MG63 (cell line): ENCODE data around the gene MASP2. TPM values are rescaled to one million over a fixed set of nuclear protein-coding genes. Genes with fewer than 3 reads are reported as not detected.
"Not testable (repeated sequence)": the region's sequence is repeated elsewhere in the genome, so short reads cannot be mapped to it uniquely, and the experiment has no call there.

ENCODE experiments used
- DNase-seq: peaks from one replicate; pipeline ENCODE4 v3.0.0-alpha.2; 2020
- H3K27me3 ChIP-seq: fragments of 250-450 bp; sonication (Bioruptor Pico); 2 replicates; pipeline ENCODE4 v1.5.1; 2020; ENCODE audit warnings: mild to moderate bottlenecking, moderate library complexity
- H3K36me3 ChIP-seq: fragments of 250-450 bp; sonication (Bioruptor Pico); 2 replicates; pipeline ENCODE4 v1.5.1; 2020; ENCODE audit warnings: mild to moderate bottlenecking, moderate library complexity
- H3K4me3 ChIP-seq: fragments of 250-450 bp; sonication (Bioruptor Pico); 2 replicates; pipeline ENCODE4 v1.5.1; 2020; ENCODE audit warnings: mild to moderate bottlenecking, moderate library complexity
- H3K9me3 ChIP-seq: fragments of 250-450 bp; sonication (Bioruptor Pico); 2 replicates; pipeline ENCODE4 v1.5.1; 2020; ENCODE audit warnings: mild to moderate bottlenecking, moderate library complexity
- total RNA-seq: library from RNA; depleted of rRNA; stranded (reverse); fragments of >200 nt; shearing (Covaris generic); gene quantifications from 2 replicates; pipeline ENCODE4 v1.2.3, GENCODE V29; 2014; ENCODE audit warnings: low replicate concordance

The MASP2 gene
- total RNA-seq, 1 experiment from 2014 or later, result not detected

DNA sequence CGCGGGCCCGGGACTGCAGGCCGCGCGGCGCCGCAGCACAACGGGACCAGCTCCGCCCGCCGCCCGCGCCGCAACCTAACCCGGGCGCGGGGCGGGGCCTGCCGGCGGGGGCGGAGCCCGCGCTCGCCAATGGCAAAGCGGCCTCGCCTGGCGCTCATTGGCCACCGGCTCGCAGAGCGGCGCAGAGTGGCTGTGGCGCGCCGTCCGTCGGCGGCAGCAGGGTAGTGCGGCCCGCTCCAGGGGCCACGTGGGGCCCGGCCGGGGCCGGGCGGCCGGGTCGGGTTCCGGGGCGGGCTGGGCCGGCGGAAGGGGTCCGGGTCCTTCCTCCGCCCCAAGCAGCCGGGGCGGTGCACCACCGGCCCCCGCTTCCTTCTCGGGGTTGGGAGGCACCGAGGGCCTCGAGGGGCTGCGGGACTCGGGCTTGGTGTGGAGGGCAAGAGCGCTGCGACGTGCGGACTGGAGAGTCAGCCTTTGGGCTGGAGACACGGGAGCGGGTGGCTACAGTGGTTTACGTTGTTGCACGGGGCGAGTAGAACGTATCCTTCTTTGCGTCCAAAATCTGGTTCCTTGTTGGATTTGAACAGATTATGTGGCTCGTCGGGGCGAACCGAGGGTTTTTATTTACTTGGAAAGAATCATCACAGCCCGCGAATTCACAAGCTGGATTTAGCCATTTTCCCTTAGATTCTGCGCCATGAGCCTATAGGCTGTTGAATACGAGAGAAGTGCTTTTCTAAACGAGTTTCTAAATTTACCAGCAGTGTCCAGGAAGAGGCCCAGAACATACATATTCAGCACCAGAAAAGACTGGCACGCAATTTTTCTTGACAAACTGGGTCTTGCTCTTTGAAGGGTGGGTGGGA lies 13.2 kb upstream of the MASP2 start, which contains the start of gene SRM:
Gene SRM (minus strand): TSS at position 51 of the 863 bp plus-strand sequence. CDS start 75 bp downstream, outside the sequence.
- Histone ChIP-seq H3K36me3 (peaks cover 48% of the 10 kb centered on the region), H3K27me3 (no peaks in the 10 kb centered on the region)
- peak; percentile 94 for DNase-seq

DNA sequence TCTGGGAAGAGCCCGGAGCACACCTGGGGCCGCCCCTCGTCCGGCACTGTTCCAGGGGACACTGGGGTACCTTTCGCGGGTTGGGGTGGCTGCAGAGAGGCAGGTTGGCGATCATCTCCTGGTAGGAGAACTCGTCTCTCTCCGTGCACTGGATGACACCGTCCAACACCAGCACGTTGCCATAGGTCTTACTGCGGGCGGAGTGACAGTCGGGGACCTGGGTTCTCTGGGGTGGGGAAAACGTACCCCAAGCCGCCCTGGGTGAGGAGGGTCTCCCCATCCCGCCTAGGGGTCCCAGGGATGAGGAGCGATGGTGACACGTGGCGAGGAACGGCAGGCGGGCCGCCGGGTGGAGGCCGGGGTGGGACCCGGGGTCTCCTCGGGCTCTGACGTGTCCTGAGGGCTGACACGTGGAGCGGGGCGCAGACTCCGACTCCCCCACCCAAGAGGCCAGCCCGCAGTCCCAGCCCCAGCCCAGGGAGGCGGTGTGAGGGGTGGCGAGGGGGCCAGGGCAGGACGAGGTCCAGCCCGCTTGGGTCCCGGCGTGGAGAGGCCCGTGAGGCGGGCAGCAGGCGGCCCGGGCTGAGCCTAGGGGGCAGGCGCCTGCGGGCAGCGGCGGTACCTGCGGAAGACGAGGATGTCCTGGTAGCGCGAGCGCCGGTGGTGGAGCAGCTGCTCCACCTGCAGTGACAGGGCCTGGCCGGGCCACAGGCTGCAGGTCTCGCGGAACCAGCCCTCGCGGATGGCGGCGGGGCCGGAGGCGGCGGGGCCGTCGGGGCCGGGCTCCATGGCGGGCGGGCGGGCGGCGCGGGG lies 12.3 kb upstream of the MASP2 start:
- H3K4me3 ChIP-seq, result peak overlapping the region; percentile 94
- no peaks in the 10 kb centered on the region for H3K27me3 ChIP-seq
- DNase-seq, result peak; percentile 39
- no peaks in the 10 kb centered on the region for H3K9me3 ChIP-seq
- peaks cover 46% of the 10 kb centered on the region for H3K36me3 ChIP-seq

More for the DNA sequence above, 13.2 kb upstream of the MASP2 start, which contains the start of gene SRM:
- Histone ChIP-seq H3K4me3 (peak within 1 kb of the TSS; percentile 94), H3K9me3 (no peaks in the 10 kb centered on the region)

DNA sequence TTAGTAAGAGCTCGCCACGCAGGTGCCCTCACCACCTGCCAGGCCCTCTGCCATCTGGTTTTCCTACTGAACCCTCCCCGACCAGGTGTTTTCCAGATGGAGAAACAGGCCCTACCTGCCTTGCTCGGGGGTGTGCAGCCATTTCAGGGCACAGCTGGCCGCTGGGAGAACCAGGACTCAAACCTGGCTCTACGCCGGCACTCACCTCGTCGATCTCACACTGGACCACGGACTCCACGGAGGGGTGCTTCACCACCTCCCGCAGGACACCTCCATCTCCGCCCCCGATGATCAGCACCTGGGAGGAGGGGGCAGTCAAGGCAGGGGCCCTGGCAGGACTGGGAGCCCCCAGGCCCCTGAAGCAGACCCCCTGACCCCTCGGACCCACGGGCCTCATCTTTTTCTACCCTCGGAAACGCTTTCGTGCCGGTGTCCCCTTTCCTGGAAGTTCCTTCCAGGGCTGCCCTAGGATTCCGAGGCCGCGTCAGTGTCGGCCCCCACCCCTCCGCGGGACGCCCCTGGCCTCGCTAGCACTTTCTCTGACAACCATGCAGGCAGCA lies 11.6 kb upstream of the MASP2 start:
- Histone ChIP-seq H3K36me3 (peaks cover 41% of the 10 kb centered on the region), H3K4me3 (peak overlapping the region; percentile 94), H3K9me3 (no peaks in the 10 kb centered on the region), H3K27me3 (no peaks in the 10 kb centered on the region)
- no peak for DNase-seq

DNA sequence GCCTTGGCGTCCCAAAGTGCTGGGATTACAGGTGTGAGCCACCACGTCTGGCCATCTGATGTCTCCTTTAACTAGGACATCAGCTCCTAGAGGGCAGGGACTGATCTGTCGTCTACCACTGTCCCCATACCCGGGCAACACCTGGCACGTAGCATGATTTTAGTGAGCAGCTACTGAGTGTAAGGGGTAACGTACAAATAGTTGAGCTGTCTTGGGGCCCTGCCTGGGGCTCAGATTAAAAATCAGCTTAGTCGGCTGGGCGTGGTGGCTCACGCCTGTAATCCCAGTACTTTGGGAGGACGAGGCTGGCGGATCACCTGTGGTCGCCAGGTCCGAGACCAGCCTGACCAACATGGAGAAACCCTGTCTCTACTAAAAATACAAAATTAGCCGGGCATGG lies 11.0 kb upstream of the MASP2 start:
- H3K4me3 ChIP-seq, result peak overlapping the region; percentile 94
- no peak for DNase-seq

DNA sequence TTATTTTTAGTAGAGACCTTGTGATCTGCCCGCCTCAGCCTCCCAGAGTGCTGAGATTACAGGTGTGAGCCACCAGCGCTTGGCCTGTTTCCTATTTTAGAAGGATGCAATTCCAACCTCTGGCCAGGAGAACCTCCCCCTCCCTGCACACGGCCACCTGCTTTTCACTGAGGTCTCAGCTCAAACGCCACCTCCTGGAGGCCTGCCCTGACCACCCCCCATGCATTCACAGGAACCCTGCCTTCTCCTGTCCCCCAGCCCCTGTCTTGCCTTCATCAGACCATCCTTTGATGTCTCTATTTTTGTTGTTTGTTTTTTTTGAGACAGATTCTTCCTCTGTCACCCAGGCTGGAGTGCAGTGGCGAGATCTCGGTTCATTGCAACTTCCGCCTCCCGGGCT lies 10.4 kb upstream of the MASP2 start:
- peaks cover 36% of the 10 kb centered on the region for H3K36me3 ChIP-seq
- DNase-seq, result no peak
- no peaks in the 10 kb centered on the region for H3K9me3 ChIP-seq
- H3K4me3 ChIP-seq, result no peak overlapping the region
- H3K27me3 ChIP-seq, result no peaks in the 10 kb centered on the region

More for the DNA sequence above, 11.0 kb upstream of the MASP2 start:
- no peaks in the 10 kb centered on the region for H3K9me3 ChIP-seq
- peaks cover 36% of the 10 kb centered on the region for H3K36me3 ChIP-seq
- no peaks in the 10 kb centered on the region for H3K27me3 ChIP-seq

DNA sequence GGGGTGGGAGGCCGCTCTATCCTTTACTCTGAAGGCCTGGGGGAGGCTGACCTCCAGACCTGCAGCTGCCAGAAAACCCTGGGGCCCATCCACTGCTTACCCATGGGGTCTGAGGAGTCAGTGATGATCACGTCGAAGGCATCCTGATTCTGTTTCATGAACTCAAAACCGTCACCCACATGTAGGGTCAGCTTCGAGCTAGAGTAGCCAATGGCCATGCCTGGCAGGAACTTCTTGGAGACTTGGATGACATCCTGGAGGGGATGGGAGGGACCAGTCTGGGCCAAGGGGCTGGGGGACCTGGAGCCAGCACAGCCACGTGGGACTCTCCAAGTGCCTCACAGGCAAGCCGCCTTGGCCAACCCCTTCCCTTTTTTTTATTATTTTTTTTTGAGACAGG lies 9.5 kb upstream of the MASP2 start:
- peaks cover 34% of the 10 kb centered on the region for H3K36me3 ChIP-seq
- H3K4me3 ChIP-seq, result no peak overlapping the region
- H3K27me3 ChIP-seq, result no peaks in the 10 kb centered on the region
- DNase-seq, result no peak
- H3K9me3 ChIP-seq, result no peaks in the 10 kb centered on the region

DNA sequence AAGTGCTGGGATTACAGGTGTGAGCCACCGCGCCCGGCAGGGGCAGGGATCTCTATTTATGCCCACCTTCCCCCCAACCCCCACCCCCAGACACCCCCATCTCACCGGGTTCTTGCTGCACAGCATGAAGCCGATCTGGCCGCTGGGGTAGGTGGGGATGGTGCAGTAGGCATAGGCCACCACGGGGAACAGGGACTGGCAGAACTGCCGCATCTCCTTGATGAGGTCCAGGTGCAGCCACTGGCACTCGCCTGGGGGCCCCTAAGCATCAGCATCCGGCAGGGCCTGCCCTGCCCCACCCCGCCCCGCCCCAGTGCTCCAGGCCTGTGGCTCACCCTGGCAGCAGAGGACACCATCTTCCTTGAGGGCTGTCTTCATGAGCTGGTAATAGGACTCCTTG lies 8.6 kb upstream of the MASP2 start:
- Histone ChIP-seq H3K36me3 (peaks cover 34% of the 10 kb centered on the region), H3K4me3 (no peak overlapping the region), H3K27me3 (no peaks in the 10 kb centered on the region), H3K9me3 (no peaks in the 10 kb centered on the region)
- DNase-seq, result no peak

DNA sequence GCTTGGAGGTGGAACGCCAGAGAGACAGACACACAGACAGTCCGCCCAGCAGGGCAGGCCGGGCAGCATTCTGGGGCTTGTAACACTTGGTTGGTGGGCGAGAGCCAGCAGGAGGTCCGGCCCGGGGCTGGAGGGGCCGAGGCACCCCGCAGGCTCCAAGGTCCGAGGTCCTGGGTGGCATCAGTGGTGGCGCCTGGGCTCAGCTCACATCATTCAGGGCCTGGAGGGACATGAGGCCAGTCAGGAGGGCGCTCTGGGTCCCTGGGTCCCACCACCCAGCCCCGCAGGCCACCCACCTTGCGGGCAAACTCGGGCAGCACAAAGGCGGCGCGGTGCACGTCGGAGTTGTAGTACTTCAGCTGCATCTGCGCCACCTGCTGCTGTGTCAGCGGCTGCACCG lies 7.6 kb upstream of the MASP2 start:
- no peaks in the 10 kb centered on the region for H3K27me3 ChIP-seq

DNA sequence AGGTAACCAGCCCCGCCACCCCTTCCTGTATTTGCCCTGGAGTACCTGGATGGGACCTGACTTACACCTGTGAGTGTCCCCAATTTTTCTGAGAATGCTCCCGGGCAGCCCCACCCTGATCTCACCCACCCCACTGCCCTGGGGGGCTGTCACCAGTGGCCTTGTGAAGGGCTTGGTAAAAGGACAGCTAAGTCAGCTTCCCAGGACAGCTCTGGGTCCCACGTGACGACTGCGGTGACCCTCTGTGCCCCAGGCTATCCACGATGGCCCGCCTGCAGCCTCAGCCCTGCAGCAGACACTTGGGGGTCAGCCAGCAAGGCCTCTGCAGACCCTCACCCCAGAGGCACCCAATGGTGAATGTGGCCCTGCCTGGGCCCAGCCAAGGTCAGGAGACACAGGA lies 7.1 kb upstream of the MASP2 start:
- Histone ChIP-seq H3K4me3 (no peak overlapping the region), H3K9me3 (no peaks in the 10 kb centered on the region), H3K36me3 (peaks cover 33% of the 10 kb centered on the region), H3K27me3 (no peaks in the 10 kb centered on the region)
- DNase-seq, result no peak

More for the DNA sequence above, 7.6 kb upstream of the MASP2 start:
- Histone ChIP-seq H3K36me3 (peaks cover 34% of the 10 kb centered on the region), H3K4me3 (no peak overlapping the region), H3K9me3 (no peaks in the 10 kb centered on the region)
- no peak for DNase-seq

DNA sequence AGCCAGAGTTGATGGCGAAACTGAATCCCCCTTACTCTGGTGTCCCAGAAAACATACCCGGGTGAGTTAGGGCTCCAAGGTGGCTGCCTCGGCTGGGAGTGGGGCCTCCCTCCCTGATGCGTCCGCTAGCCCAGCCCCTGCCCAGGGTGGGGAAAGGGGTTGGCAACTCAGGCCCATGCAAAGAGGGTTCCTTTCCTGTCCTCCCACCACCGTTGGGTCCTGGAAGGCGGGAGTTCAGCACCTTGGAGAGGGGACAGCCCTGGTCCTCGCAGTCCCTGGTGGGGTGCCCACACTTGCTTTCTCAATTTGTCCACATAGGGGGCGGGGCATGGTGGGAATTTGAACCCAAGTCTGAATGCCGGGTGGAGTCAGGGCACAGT lies 6.7 kb upstream of the MASP2 start:
- H3K4me3 ChIP-seq, result no peak overlapping the region
- no peaks in the 10 kb centered on the region for H3K27me3 ChIP-seq
- H3K36me3 ChIP-seq, result peaks cover 29% of the 10 kb centered on the region
- H3K9me3 ChIP-seq, result no peaks in the 10 kb centered on the region
- DNase-seq, result no peak

DNA sequence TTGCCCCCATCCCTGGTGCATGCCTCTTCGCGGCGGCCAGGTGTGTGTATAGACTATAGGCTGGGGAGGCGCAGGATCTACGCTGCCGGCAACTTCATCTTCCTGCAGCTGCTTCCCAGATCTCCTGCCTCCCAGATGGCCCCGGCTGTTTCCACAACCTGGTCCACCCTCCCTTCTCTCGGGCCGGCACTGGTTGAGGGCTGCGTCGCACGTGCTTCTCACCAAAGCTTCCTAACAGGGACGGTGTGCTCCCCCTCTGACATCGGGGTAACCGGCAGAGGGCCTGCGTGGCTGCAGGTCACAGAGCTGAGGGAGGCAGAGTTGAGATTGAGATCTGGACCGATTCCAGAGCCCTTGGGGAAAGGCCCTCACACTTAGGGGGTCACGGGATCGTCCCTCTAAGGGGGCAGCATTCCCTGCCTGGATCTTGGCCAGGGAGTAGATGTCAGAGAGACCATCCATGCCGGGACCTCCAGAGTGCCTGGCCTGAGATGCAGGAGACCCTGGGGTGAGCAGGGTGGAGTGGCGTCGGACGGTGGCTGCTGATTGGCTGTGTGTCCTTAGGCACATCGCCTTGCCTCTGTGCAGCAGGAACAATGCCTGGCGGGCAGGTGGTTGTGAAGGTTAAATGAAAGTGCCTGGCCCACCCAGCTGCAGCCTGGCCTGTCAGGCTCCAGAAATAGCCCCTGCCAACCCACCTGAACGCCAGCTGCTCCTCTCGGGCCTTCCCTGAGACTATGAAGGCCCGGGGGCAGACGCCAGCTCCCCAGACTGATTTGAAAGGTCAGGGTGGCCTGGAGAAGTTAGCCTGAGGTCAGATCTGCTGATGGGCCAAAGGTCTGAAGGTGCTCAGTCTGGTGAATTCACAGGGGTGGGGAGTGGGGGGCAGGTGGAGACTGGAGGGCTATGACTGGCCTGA lies 6.1 kb upstream of the MASP2 start:
- no peak for DNase-seq
- Histone ChIP-seq H3K27me3 (no peaks in the 10 kb centered on the region), H3K4me3 (no peak overlapping the region), H3K9me3 (no peaks in the 10 kb centered on the region), H3K36me3 (peaks cover 22% of the 10 kb centered on the region)

DNA sequence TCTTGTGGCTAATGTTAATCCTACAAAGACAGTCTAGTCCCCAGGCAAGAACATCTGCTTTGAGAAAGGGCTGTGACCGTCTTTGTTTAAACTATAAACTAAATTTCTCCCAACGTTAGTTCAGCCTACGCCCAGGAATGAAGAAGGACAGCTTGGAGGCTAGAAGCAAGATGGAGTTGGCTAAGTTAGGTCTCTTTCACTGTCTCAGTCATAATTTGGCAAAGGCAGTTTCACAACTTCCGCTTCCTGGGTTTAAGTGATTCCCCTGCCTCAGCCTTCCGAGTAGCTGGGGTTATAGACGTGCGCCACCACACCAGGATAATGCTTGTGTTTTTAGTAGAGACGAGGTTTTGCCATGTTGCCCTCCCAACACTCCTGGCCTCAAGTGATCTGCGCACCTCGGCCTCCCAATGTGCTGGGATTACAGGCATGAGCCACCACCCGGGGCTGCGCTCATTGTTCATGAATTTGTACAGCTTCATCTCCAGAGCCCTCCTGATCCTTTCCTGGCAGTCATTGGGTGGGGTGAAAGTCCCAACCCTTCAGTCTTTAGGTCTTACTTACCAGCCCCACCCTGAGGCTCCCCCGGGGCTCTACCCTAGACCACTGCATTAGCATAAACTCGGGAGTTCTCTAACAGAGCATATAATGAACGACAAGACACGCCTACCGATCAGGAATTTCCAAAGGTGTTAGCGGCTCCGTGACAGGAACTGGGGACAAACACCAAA lies 4.9 kb upstream of the MASP2 start:
- no peak for DNase-seq
- Histone ChIP-seq H3K4me3 (no peak overlapping the region), H3K27me3 (no peaks in the 10 kb centered on the region), H3K36me3 (peaks cover 14% of the 10 kb centered on the region), H3K9me3 (no peaks in the 10 kb centered on the region)

DNA sequence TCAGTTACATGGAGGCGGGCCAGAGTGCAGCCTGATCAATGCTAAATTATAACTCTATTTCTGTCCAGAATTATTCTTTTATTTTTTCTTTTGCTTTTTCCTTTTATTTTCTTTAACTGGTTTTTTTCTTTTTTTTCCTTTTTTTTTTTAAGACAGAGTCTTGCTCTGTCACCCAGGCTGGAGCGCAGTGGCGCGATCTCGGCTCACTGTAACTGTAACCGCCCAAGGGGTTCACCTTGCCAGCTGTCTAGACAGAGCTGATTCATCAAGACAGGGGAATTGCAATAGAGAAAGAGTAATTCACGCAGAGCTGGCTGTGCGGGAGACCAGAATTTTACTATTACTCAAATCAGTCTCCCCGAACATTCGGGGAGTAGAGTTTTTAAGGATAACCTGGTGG lies 4.1 kb upstream of the MASP2 start:
- DNase-seq, H3K4me3 ChIP-seq, H3K36me3 ChIP-seq, H3K27me3 ChIP-seq, H3K9me3 ChIP-seq: not testable (repeated sequence)

DNA sequence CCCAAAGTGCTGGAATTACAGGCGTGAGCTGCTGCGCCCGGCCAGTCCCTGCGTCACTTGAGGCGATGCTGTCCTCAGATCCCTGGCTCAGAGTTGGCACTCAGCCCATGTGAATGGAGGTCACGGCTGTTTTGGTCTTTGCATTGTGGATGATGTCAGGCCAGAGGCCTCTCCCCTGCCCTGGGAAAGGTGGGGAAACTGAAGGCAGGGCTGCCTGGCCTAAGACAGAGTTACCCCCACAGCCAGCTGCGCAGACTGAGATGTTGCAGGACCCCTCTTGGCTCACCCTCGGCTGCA lies 821 bp downstream of the MASP2 start:
- H3K27me3 ChIP-seq, result no peaks in the 10 kb centered on the region
- H3K4me3 ChIP-seq, result no peak overlapping the region
- H3K9me3 ChIP-seq, result no peaks in the 10 kb centered on the region
- DNase-seq, result no peak
- H3K36me3 ChIP-seq, result no peaks in the 10 kb centered on the region

DNA sequence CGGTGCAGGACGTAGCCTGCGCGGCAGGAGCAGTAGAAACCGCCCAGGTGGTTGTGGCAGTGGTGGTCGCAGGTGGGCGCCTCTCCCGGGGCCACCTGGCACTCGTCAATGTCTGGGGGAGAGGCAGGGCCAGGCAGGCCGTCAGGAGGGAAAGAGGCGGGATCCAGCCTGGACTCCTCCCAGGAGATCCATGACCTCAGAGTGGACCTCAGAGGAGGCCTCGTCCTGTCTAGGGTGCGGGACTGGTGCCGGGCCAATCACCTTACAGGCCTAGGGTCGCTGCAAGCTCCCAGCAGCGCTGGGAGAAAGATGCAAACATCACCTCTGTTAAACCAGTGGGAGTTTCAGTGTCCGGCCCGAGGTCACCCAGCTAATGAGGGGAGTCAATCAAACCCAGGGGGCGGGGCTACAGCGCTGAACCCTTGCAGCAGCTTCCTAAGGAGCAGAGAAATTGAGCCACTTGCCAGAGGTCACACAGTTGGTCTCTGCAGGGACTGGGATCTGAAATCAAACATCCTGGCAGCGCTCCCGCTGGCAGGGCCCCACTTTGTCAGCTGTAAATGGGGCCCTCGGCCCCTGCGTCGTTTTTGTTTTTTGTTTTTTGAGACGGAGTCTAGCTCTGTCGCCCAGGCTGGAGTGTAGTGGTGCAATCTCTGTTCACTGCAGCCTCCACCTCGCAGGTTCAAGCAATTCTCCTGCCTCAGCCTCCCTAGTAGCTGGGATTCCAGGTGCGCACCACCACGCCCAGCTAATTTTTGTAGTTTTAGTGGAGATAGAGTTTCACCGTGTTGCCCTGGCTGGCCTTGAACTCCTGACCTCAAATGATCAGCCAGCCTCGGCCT lies 1.4 kb downstream of the MASP2 start:
- H3K9me3 ChIP-seq, result no peaks in the 10 kb centered on the region
- DNase-seq, result no peak
- H3K36me3 ChIP-seq, result no peaks in the 10 kb centered on the region
- H3K27me3 ChIP-seq, result no peaks in the 10 kb centered on the region
- no peak overlapping the region for H3K4me3 ChIP-seq
